K562 (cell line): ENCODE results near the gene ATG14. TPM values are rescaled to one million over a fixed set of nuclear protein-coding genes. Genes with fewer than 3 reads are reported as not detected.

Experiments used
- ATAC-seq: fragments of 200-7000 bp; cut with Tn5 transposase; 3 replicates; pipeline ENCODE4 v1.9.1; 2020; ENCODE audit warnings: moderate library complexity
- BruUV-seq: library from RNA; stranded (reverse); fragments of 400-500 nt; replicated peaks from 2 replicates; lab custom pipeline; 2021; lab: Mats Ljungman, UMichigan
- CTCF ChIA-PET: fragments of 300-600 bp; formaldehyde crosslinking; extraction: SDS; loops from one replicate; lab custom pipeline; 2021; ENCODE audit warnings: low intra/inter-chr PET ratio; lab: Yijun Ruan, JAX
- POLR2A ChIA-PET: fragments of 300-600, 350-650 bp; sonication (Branson Sonifier 250); formaldehyde crosslinking; extraction: SDS; loops from one replicate; lab custom pipeline; 2021; ENCODE audit warnings: antibody characterized with exemption, inconsistent platforms; lab: Yijun Ruan, JAX
- DNase-seq, 4 experiments: peaks; one replicate each; pipeline versions ENCODE4 v3.0.0 to v3.0.0-alpha.2; 2011 to 2018; ENCODE audit warnings: low spot score in 3 of 4, mixed read lengths in 3 of 4; ENCODE audit errors: extremely low read depth in 1 of 4
- FAIRE-seq: peaks from 2 replicates; lab custom pipeline; 2011; peaks lifted over from hg19 to GRCh38; lab: Jason Lieb, UNC
- H2AFZ ChIP-seq: 2 replicates; pipeline ENCODE4 v1.6.0; 2011; ENCODE audit warnings: low read depth, low read length, control low read depth, inconsistent platforms
- H3K27ac ChIP-seq: fragments of 200-600 bp; 3 replicates; pipeline ENCODE4 v1.8.0; 2011; ENCODE audit warnings: low read depth, mild to moderate bottlenecking, control low read depth, inconsistent platforms, low read length, moderate library complexity, mixed read lengths; ENCODE audit errors: extremely low read depth
- H3K27me3 ChIP-seq, 2 experiments: fragments of 300-600 bp in 1 of 2; 2 replicates in 1 of 2; 3 replicates in 1 of 2; pipeline versions ENCODE4 v1.6.0 to v1.8.0; 2011; ENCODE audit warnings: inconsistent platforms in 2 of 2, low read length in 2 of 2, mild to moderate bottlenecking in 1 of 2, mixed read lengths in 1 of 2, moderate library complexity in 1 of 2; ENCODE audit not compliant: control insufficient read depth in 2 of 2, insufficient read depth in 2 of 2
- H3K36me3 ChIP-seq: fragments of 300-600 bp; 3 replicates; pipeline ENCODE4 v1.8.0; 2011; ENCODE audit warnings: mild to moderate bottlenecking, low read length, inconsistent platforms; ENCODE audit not compliant: control insufficient read depth, insufficient read depth
- H3K4me1 ChIP-seq, 2 experiments: fragments of 200-600 bp in 1 of 2; replicated peaks in 1 of 2; 2 replicates in 1 of 2; 3 replicates in 1 of 2; pipeline versions ENCODE4 v1.5.1 to v1.8.0; 2011; ENCODE audit warnings: inconsistent platforms in 2 of 2, low read length in 2 of 2, mild to moderate bottlenecking in 1 of 2, mixed read lengths in 1 of 2, moderate library complexity in 1 of 2; ENCODE audit not compliant: control insufficient read depth in 2 of 2, insufficient read depth in 2 of 2
- H3K4me2 ChIP-seq: 2 replicates; pipeline ENCODE4 v1.6.1; 2011; ENCODE audit warnings: low read length, control low read depth, inconsistent platforms, mixed read lengths; ENCODE audit not compliant: insufficient read depth
- H3K4me3 ChIP-seq: fragments of 200-600 bp; sonication (generic), shearing (Covaris generic); 2 replicates; pipeline ENCODE4 v1.5.1; 2016; ENCODE audit warnings: control low read depth, inconsistent platforms
- H3K79me2 ChIP-seq: fragments of 200-600 bp; 3 replicates; pipeline ENCODE4 v1.8.0; 2011; ENCODE audit warnings: low read length, inconsistent platforms; ENCODE audit not compliant: control insufficient read depth, insufficient read depth
- H3K9ac ChIP-seq, 2 experiments: 2 replicates each; pipeline versions ENCODE4 v1.6.0 to v1.6.1; 2011; ENCODE audit warnings: low read depth in 2 of 2, low read length in 2 of 2, control low read depth in 1 of 2, inconsistent platforms in 1 of 2, mild to moderate bottlenecking in 1 of 2, mixed read lengths in 1 of 2; ENCODE audit not compliant: insufficient read depth in 1 of 2
- H3K9me1 ChIP-seq: one replicate; pipeline ENCODE4 v1.6.0; 2011; ENCODE audit warnings: inconsistent platforms, mild to moderate bottlenecking, low read length, moderate library complexity; ENCODE audit not compliant: control insufficient read depth, insufficient read depth
- H3K9me3 ChIP-seq: replicated peaks from 2 replicates; pipeline ENCODE4 v1.5.1; 2011; ENCODE audit warnings: low read depth, low read length, inconsistent platforms; ENCODE audit not compliant: control insufficient read depth, insufficient read depth
- H4K20me1 ChIP-seq: replicated peaks from 2 replicates; pipeline ENCODE4 v1.6.1; 2011; ENCODE audit warnings: low read length, inconsistent platforms, mixed read lengths; ENCODE audit not compliant: control insufficient read depth, insufficient read depth
- GATAD2B ChIP-seq: fragments of 450-650 bp; IDR thresholded peaks from 2 replicates; pipeline ENCODE4 v1.6.1; 2017; ENCODE audit warnings: mild to moderate bottlenecking, borderline replicate concordance
- HNRNPK ChIP-seq: fragments of 200-400 bp; formaldehyde crosslinking; IDR thresholded peaks from one replicate; pipeline ENCODE4 v1.6.1; 2018; ENCODE audit warnings: mild to moderate bottlenecking, low read depth, low read length; ENCODE audit not compliant: poor library complexity, severe bottlenecking
- MAFF ChIP-seq: IDR thresholded peaks from 2 replicates; pipeline ENCODE4 v1.6.1; 2012; ENCODE audit warnings: low read length, improper control_type of control experiment
- SMAD2 ChIP-seq: fragments of 150-350 bp; IDR thresholded peaks from 2 replicates; pipeline ENCODE4 v1.6.1; 2014; ENCODE audit warnings: low read depth, mild to moderate bottlenecking, low read length
- SRSF7 ChIP-seq: fragments of 200-400 bp; formaldehyde crosslinking; optimal IDR thresholded peaks from 2 replicates; pipeline ENCODE3; 2017; ENCODE audit warnings: mild to moderate bottlenecking, low read depth, low read length
- TCF7 ChIP-seq: sonication (generic); IDR thresholded peaks from 2 replicates; pipeline ENCODE4 v1.6.1; 2016; ENCODE audit warnings: antibody characterized with exemption, borderline replicate concordance
- ZNF785 ChIP-seq: fragments of 250-450 bp; sonication (Bioruptor Pico); IDR thresholded peaks from 2 replicates; pipeline ENCODE4 v1.4.0; 2020; ENCODE audit warnings: mild to moderate bottlenecking
- WGBS: fragments of 100-300 bp; shearing (Covaris generic); methylation state at CpG from one replicate; pipeline ENCODE4 v1.1.6; 2016; ENCODE audit warnings: low coverage, mixed read lengths; ENCODE audit not compliant: insufficient coverage; ENCODE audit errors: missing lambda C conversion rate; 5-methylcytosine and 5-hydroxymethylcytosine counted together
- in situ Hi-C: fragments of 300-500 bp; cut with MboI; formaldehyde crosslinking; loops from 4 replicates; pipeline ENCODE4 v1.15.0; 2018; ENCODE audit warnings: inconsistent platforms, mixed read lengths
- intact Hi-C: fragments of 100-400 bp; cut with micrococcal nuclease; formaldehyde crosslinking; loops from 2 replicates; pipeline ENCODE4 v1.14.2; 2022
- polyA plus RNA-seq, 8 experiments: library from polyadenylated mRNA; depleted of rRNA in 4 of 8; stranded (reverse) in 5 of 8; unstranded in 3 of 8; fragments of >200 nt; fragmentation: Nextera tagmentation in 2 of 8; fragmentation: Illumina TruSeq in 1 of 8; extraction: Ambion mirVana in 2 of 8; extraction: Trizol in 1 of 8; gene quantifications; 2 replicates each; pipeline versions ENCODE4 v1.2.1 to v1.2.3, GENCODE V29; 2011 to 2014; ENCODE audit warnings: inconsistent platforms in 1 of 8, missing spikeins in 1 of 8
- total RNA-seq, 7 experiments: library from RNA; depleted of rRNA in 6 of 7; stranded (reverse); fragments of >200 nt in 6 of 7; fragmentation: Illumina TruSeq in 2 of 7; extraction: Trizol in 2 of 7; gene quantifications; 2 replicates each; pipeline versions ENCODE4 v1.2.1 to v1.2.3, GENCODE V29; 2011 to 2021; ENCODE audit warnings: low replicate concordance in 1 of 7
- TF ChIP-seq, protein P1 (sequence below): fragments of 250-450 bp; sonication (Bioruptor Pico); IDR thresholded peaks from 2 replicates; pipeline ENCODE4 v1.5.0; 2021
- TF ChIP-seq, protein P2 (sequence below): fragments of 450-650 bp; IDR thresholded peaks from 2 replicates; pipeline ENCODE4 v1.6.1; 2017; ENCODE audit warnings: antibody characterized with exemption, mild to moderate bottlenecking
- TF ChIP-seq, protein P3 (sequence below): fragments of 450-650 bp; IDR thresholded peaks from 2 replicates; pipeline ENCODE4 v1.6.1; 2014; ENCODE audit warnings: low read depth, mild to moderate bottlenecking, moderate library complexity, borderline replicate concordance
- TF ChIP-seq, protein P4 (sequence below): fragments of 450-650 bp; IDR thresholded peaks from 2 replicates; pipeline ENCODE4 v1.6.1; 2016; ENCODE audit warnings: borderline replicate concordance
- TF ChIP-seq, protein P5 (sequence below): fragments of 250-450 bp; sonication (Bioruptor Pico); IDR thresholded peaks from 2 replicates; pipeline ENCODE4 v1.8.0; 2021; ENCODE audit warnings: mild to moderate bottlenecking, moderate library complexity

ATG14 gene
- total and polyA plus RNA-seq, 9 of the 15 experiments (the other 6 are each of a cell fraction or from before 2014, with no cell fraction given): 0.55 to 4.2 (median 3.5) TPM

DNA sequence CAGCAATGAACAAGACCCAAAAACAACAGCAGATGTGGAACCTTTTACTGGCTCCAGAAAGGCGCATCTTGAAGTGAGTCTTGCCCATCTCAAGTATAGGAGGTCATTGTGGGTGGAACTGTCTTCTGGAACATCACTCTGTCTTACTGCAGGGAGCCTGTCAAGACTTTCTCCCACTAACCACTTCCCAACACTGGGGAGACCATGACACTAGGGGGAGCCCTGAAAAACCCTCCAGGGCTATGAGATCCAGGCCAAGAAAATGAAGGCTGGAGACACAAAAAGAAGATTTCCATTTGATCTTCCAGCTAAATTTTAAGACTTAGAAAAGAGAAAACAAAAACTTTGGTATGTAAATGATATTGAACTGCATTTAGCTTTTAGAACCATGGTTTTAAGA is 13.5 kb upstream of the ATG14 start:
- no TSS peak for BruUV-seq
- H3K36me3 ChIP-seq: no peaks in the 10 kb centered on the region
- ChIA-PET POLR2A (interaction anchor here (0.6 to 0.7 kb wide), 2 partner anchors 13 to 242 kb away, joined by 3 read pairs; no protein-coding TSS in a partner anchor), CTCF (no interaction called here)
- ATAC-seq (peak; percentile 92), FAIRE-seq (peak; percentile 81), DNase-seq (peak; percentile 14 to 60 (median 28))
- no peaks in the 10 kb centered on the region for H3K9me1 ChIP-seq
- H4K20me1 ChIP-seq: no peaks in the 10 kb centered on the region
- no peak overlapping the region for H2AFZ ChIP-seq
- no peak overlapping the region for H3K27ac ChIP-seq
- no peak overlapping the region for H3K4me3 ChIP-seq
- H3K27me3 ChIP-seq: no peaks in the 10 kb centered on the region
- H3K4me2 ChIP-seq: no peak overlapping the region
- H3K9me3 ChIP-seq: no peaks in the 10 kb centered on the region
- intact Hi-C loops: loop anchor here (5.0 to 10.0 kb wide), 2 partner anchors 50 to 323 kb away; no protein-coding TSS in a partner anchor
- H3K4me1 ChIP-seq: peaks cover 0 to 4% of the 10 kb centered on the region in 2 experiments; a peak in 2 of 5 replicates
- H3K9ac ChIP-seq: no peak overlapping the region
- in situ Hi-C loops: no loop called here
- 25% methylated on average over 1 of the region's 1 CpG for WGBS
- no peaks in the 10 kb centered on the region for H3K79me2 ChIP-seq
- TF ChIP-seq, protein P1, sequence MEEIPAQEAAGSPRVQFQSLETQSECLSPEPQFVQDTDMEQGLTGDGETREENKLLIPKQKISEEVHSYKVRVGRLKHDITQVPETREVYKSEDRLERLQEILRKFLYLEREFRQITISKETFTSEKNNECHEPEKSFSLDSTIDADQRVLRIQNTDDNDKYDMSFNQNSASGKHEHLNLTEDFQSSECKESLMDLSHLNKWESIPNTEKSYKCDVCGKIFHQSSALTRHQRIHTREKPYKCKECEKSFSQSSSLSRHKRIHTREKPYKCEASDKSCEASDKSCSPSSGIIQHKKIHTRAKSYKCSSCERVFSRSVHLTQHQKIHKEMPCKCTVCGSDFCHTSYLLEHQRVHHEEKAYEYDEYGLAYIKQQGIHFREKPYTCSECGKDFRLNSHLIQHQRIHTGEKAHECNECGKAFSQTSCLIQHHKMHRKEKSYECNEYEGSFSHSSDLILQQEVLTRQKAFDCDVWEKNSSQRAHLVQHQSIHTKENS (CRISPR knock-in tag): no peak
- TF ChIP-seq SRSF7: no peak
- no peak for TF ChIP-seq TCF7
- no peak for TF ChIP-seq MAFF
- TF ChIP-seq, protein P2, sequence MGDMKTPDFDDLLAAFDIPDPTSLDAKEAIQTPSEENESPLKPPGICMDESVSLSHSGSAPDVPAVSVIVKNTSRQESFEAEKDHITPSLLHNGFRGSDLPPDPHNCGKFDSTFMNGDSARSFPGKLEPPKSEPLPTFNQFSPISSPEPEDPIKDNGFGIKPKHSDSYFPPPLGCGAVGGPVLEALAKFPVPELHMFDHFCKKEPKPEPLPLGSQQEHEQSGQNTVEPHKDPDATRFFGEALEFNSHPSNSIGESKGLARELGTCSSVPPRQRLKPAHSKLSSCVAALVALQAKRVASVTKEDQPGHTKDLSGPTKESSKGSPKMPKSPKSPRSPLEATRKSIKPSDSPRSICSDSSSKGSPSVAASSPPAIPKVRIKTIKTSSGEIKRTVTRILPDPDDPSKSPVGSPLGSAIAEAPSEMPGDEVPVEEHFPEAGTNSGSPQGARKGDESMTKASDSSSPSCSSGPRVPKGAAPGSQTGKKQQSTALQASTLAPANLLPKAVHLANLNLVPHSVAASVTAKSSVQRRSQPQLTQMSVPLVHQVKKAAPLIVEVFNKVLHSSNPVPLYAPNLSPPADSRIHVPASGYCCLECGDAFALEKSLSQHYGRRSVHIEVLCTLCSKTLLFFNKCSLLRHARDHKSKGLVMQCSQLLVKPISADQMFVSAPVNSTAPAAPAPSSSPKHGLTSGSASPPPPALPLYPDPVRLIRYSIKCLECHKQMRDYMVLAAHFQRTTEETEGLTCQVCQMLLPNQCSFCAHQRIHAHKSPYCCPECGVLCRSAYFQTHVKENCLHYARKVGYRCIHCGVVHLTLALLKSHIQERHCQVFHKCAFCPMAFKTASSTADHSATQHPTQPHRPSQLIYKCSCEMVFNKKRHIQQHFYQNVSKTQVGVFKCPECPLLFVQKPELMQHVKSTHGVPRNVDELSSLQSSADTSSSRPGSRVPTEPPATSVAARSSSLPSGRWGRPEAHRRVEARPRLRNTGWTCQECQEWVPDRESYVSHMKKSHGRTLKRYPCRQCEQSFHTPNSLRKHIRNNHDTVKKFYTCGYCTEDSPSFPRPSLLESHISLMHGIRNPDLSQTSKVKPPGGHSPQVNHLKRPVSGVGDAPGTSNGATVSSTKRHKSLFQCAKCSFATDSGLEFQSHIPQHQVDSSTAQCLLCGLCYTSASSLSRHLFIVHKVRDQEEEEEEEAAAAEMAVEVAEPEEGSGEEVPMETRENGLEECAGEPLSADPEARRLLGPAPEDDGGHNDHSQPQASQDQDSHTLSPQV: no peak
- TF ChIP-seq ZNF785 (CRISPR knock-in tag): no peak
- TF ChIP-seq HNRNPK: no peak
- TF ChIP-seq, protein P3, sequence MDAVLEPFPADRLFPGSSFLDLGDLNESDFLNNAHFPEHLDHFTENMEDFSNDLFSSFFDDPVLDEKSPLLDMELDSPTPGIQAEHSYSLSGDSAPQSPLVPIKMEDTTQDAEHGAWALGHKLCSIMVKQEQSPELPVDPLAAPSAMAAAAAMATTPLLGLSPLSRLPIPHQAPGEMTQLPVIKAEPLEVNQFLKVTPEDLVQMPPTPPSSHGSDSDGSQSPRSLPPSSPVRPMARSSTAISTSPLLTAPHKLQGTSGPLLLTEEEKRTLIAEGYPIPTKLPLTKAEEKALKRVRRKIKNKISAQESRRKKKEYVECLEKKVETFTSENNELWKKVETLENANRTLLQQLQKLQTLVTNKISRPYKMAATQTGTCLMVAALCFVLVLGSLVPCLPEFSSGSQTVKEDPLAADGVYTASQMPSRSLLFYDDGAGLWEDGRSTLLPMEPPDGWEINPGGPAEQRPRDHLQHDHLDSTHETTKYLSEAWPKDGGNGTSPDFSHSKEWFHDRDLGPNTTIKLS: no peak
- no peak for TF ChIP-seq GATAD2B
- no peak for TF ChIP-seq SMAD2
- TF ChIP-seq, protein P4, sequence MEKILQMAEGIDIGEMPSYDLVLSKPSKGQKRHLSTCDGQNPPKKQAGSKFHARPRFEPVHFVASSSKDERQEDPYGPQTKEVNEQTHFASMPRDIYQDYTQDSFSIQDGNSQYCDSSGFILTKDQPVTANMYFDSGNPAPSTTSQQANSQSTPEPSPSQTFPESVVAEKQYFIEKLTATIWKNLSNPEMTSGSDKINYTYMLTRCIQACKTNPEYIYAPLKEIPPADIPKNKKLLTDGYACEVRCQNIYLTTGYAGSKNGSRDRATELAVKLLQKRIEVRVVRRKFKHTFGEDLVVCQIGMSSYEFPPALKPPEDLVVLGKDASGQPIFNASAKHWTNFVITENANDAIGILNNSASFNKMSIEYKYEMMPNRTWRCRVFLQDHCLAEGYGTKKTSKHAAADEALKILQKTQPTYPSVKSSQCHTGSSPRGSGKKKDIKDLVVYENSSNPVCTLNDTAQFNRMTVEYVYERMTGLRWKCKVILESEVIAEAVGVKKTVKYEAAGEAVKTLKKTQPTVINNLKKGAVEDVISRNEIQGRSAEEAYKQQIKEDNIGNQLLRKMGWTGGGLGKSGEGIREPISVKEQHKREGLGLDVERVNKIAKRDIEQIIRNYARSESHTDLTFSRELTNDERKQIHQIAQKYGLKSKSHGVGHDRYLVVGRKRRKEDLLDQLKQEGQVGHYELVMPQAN: no peak
- TF ChIP-seq, protein P5, sequence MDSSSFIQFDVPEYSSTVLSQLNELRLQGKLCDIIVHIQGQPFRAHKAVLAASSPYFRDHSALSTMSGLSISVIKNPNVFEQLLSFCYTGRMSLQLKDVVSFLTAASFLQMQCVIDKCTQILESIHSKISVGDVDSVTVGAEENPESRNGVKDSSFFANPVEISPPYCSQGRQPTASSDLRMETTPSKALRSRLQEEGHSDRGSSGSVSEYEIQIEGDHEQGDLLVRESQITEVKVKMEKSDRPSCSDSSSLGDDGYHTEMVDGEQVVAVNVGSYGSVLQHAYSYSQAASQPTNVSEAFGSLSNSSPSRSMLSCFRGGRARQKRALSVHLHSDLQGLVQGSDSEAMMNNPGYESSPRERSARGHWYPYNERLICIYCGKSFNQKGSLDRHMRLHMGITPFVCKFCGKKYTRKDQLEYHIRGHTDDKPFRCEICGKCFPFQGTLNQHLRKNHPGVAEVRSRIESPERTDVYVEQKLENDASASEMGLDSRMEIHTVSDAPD (CRISPR knock-in tag): no peak
